Sigmoid colon (tissue), 7 donors: ENCODE measurements around the gene ANGPTL2. TPM values are rescaled to one million over a fixed set of nuclear protein-coding genes. Genes with fewer than 3 reads are reported as not detected.

ENCODE experiments used
- DNase-seq: peaks from one replicate; pipeline ENCODE4 v3.0.0-alpha.2; 2019
- H3K27ac ChIP-seq, 4 donors: fragments of 200-600 bp; sonication (generic); one replicate each; pipeline ENCODE4 v1.5.1; 2016 to 2019; ENCODE audit warnings: mild to moderate bottlenecking in 1 of 4
- H3K27me3 ChIP-seq, 3 donors: fragments of 200-600 bp; sonication (generic); one replicate each; pipeline ENCODE4 v1.5.1; 2019; ENCODE audit warnings: mild to moderate bottlenecking in 1 of 3
- H3K36me3 ChIP-seq, 4 donors: fragments of 200-600 bp; sonication (generic); one replicate each; pipeline ENCODE4 v1.5.1; 2016 to 2019
- H3K4me1 ChIP-seq, 4 donors: fragments of 200-600 bp; sonication (generic); one replicate each; pipeline ENCODE4 v1.5.1; 2017 to 2019
- H3K4me3 ChIP-seq, 4 donors: fragments of 200-600 bp; sonication (generic); one replicate each; pipeline ENCODE4 v1.5.1; 2017 to 2019; ENCODE audit warnings: mild to moderate bottlenecking in 2 of 4, moderate library complexity in 1 of 4
- H3K9me3 ChIP-seq, 4 donors: fragments of 200-600 bp in 3 of 4; sonication (generic) in 3 of 4; one replicate each; pipeline versions ENCODE4 v1.5.1 to v1.6.1; 2013 to 2019
- EP300 ChIP-seq, 4 donors: sonication (generic); formaldehyde crosslinking; IDR thresholded peaks; one replicate each; pipeline ENCODE4 v1.6.1; 2017; ENCODE audit warnings: antibody characterized with exemption in 4 of 4
- POLR2A ChIP-seq, 2 donors: fragments of 450-650 bp; IDR thresholded peaks; one replicate each; pipeline ENCODE4 v1.6.1; 2016; ENCODE audit warnings: antibody characterized with exemption in 2 of 2, mild to moderate bottlenecking in 2 of 2, moderate library complexity in 2 of 2
- POLR2AphosphoS5 ChIP-seq, 4 donors: sonication (generic); formaldehyde crosslinking; IDR thresholded peaks; one replicate each; pipeline ENCODE4 v1.6.1; 2017; ENCODE audit warnings: antibody characterized with exemption in 4 of 4
- WGBS, 2 donors: extraction: QIAGEN DNeasy Blood & Tissue Kit; methylation state at CpG; one replicate each; pipeline ENCODE4 v1.1.7; 2013; 5-methylcytosine and 5-hydroxymethylcytosine counted together
- intact Hi-C: fragments of 100-400 bp; cut with DNase I; formaldehyde crosslinking; loops from one replicate; pipeline ENCODE4 v1.15.1; 2023
- polyA plus RNA-seq, 3 donors: library from polyadenylated mRNA; stranded (reverse); fragments of 200-250 nt; gene quantifications; one replicate each; pipeline ENCODE4 v1.2.3, GENCODE V29; 2013
- total RNA-seq, 4 donors: library from RNA; depleted of rRNA; stranded (reverse); fragments of >200 nt; gene quantifications; one replicate each; pipeline ENCODE4 v1.1.0, GENCODE V29; 2016
- TF ChIP-seq, protein P1 (sequence below), 4 experiments: fragments of 450-650 bp in 3 of 4; fragments of 200-600 bp in 1 of 4; IDR thresholded peaks; one replicate each; pipeline ENCODE4 v1.5.1; 2016 to 2019; ENCODE audit warnings: antibody characterized with exemption in 4 of 4, mild to moderate bottlenecking in 3 of 4, moderate library complexity in 2 of 4
- donor health status: healthy with polysubstance abuse.
- donor health status: Bipolar disorder and iron deficiency.
- donor health status: healthy.

ANGPTL2 gene
- total and polyA plus RNA-seq, 7 donors: 0.69 to 112 (median 50.5) TPM

DNA sequence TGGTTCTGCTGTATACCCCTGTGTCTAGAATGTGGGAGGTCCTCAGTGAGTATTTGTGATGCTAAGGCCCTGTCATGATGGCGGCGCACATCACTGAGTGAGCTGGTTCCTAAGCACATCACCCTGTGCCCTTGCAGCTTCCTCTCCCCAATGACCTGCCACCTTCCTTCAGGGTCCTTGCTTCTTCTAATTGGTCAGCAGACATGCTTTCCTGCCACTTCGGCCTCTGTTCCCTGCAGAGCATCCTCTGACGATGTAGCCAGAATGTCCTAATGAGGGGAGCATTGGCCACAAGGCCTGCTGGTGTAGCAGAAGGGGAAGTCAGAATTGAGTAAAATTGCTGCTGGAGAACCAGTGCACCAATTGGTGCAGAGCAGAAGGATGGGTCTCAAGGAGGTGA is 31.1 kb upstream of the ANGPTL2 start:
- intact Hi-C loops: no loop called here
- peak; percentile 28 for DNase-seq
- WGBS, 2 donors: 94 to 95% methylated on average over 4 of the region's 4 CpGs
- Histone ChIP-seq H3K9me3 (no peaks in the 10 kb centered on the region), H3K4me1 (peaks cover 0 to 36% (median 19%) of the 10 kb centered on the region in 4 donors), H3K4me3 (no peak overlapping the region), H3K36me3 (no peaks in the 10 kb centered on the region), H3K27me3 (no peaks in the 10 kb centered on the region), H3K27ac (peak overlapping the region in 2 of 4 donors; percentile 88 to 90)
- no peak for TF ChIP-seq POLR2A (IDR thresholded peaks at IDR 0.05)
- no peak for TF ChIP-seq EP300 (IDR thresholded peaks at IDR 0.05)
- TF ChIP-seq, protein P1, sequence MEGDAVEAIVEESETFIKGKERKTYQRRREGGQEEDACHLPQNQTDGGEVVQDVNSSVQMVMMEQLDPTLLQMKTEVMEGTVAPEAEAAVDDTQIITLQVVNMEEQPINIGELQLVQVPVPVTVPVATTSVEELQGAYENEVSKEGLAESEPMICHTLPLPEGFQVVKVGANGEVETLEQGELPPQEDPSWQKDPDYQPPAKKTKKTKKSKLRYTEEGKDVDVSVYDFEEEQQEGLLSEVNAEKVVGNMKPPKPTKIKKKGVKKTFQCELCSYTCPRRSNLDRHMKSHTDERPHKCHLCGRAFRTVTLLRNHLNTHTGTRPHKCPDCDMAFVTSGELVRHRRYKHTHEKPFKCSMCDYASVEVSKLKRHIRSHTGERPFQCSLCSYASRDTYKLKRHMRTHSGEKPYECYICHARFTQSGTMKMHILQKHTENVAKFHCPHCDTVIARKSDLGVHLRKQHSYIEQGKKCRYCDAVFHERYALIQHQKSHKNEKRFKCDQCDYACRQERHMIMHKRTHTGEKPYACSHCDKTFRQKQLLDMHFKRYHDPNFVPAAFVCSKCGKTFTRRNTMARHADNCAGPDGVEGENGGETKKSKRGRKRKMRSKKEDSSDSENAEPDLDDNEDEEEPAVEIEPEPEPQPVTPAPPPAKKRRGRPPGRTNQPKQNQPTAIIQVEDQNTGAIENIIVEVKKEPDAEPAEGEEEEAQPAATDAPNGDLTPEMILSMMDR (IDR thresholded peaks at IDR 0.05): no peak
- no peak for TF ChIP-seq POLR2AphosphoS5 (IDR thresholded peaks at IDR 0.05)

DNA sequence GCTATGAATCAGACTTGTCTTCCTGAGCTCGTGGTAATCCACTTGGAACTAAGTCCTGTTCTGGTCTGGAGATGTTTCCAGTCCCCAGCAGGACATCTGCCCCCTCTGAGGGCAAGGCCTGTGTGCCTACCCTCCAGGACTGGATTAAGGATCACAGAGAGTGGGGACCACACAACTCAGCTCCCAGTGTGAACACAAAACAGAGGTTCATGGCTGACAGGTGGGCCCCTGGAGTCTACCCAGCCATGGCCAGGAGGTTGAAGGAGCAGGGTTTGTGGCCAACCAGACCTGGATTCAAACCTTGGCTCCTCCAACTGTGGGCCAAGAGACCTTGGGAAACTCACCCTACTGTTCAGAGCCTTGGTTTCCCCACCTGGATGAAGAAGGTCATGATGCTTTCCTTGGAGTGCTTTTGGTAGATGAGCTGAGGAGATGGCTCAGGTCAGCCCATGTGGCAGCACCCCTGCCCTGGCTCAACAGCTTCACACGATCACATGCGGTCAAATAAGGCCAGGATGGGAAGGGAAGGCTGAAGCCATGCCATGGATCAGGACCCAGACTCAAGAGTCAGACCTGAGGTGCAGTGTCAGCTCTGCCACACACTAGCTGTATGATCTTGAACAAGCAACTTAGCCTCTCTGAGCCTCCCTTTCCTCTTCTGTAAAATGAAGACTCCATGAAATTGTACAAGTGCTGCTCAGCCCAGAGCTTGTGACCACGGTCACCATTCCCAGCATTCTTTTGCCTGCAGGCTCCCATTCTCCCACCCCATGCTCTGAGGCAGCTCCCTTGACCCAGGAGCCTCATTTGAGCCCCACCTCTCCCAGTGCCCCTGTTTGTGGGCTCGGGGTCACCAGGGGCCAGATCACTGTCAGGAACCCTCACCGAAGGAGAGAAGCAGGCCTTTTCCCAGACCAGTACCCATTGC is 27.3 kb upstream of the ANGPTL2 start:
- Histone ChIP-seq H3K27ac (no peak overlapping the region), H3K36me3 (no peaks in the 10 kb centered on the region), H3K27me3 (no peaks in the 10 kb centered on the region), H3K9me3 (no peaks in the 10 kb centered on the region), H3K4me3 (no peak overlapping the region), H3K4me1 (peaks cover 0 to 22% (median 13%) of the 10 kb centered on the region in 4 donors)
- DNase-seq: peak; percentile 27
- intact Hi-C loops: no loop called here
- WGBS, 2 donors: 89 to 95% methylated on average over 6 of the region's 6 CpGs
- TF ChIP-seq POLR2AphosphoS5 (IDR thresholded peaks at IDR 0.05) (no peak), EP300 (IDR thresholded peaks at IDR 0.05) (no peak), POLR2A (IDR thresholded peaks at IDR 0.05) (no peak)
- TF ChIP-seq, protein P1 (IDR thresholded peaks at IDR 0.05): no peak

DNA sequence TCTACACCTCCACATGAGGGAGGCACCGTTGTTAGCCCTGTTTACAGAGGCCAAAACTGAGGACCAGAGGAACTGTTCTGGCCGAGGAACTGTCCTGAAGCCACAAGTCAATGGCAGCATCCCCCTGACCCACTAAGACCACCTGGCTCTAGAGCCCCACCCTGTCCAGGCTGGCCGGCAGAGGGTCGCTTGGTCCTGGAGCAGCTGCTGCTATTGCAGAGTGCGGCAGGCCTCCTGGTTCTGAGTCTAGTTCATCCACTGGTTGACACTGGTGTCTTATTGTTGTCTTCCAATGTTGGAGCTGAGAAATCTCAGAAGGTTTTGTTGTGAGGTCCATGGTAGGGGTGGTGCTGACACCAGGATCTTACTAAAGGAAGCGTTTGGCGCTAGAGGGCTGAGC is 26.6 kb upstream of the ANGPTL2 start:
- no peaks in the 10 kb centered on the region for H3K9me3 ChIP-seq
- intact Hi-C loops: no loop called here
- H3K36me3 ChIP-seq: no peaks in the 10 kb centered on the region
- H3K27me3 ChIP-seq: no peaks in the 10 kb centered on the region
- H3K27ac ChIP-seq: no peak overlapping the region
- H3K4me3 ChIP-seq: no peak overlapping the region
- TF ChIP-seq POLR2AphosphoS5 (IDR thresholded peaks at IDR 0.05) (no peak), POLR2A (IDR thresholded peaks at IDR 0.05) (no peak), EP300 (IDR thresholded peaks at IDR 0.05) (no peak)
- TF ChIP-seq, protein P1 (IDR thresholded peaks at IDR 0.05): no peak
- H3K4me1 ChIP-seq: peaks cover 0 to 17% (median 10%) of the 10 kb centered on the region in 4 donors
- DNase-seq: peak; percentile 56
- 96 to 97% methylated on average over 7 of the region's 7 CpGs for WGBS, 2 donors

- DNase-seq: no peak
- WGBS, 2 donors: 94 to 96% methylated on average over 5 of the region's 5 CpGs
- no peaks in the 10 kb centered on the region for H3K36me3 ChIP-seq
- intact Hi-C loops: no loop called here
- no peak overlapping the region for H3K27ac ChIP-seq
- no peaks in the 10 kb centered on the region for H3K27me3 ChIP-seq
- TF ChIP-seq EP300 (IDR thresholded peaks at IDR 0.05): no peak
- TF ChIP-seq POLR2A (IDR thresholded peaks at IDR 0.05): no peak
- TF ChIP-seq, protein P1 (IDR thresholded peaks at IDR 0.05): no peak
- no peak for TF ChIP-seq POLR2AphosphoS5 (IDR thresholded peaks at IDR 0.05)
- H3K4me1 ChIP-seq: peaks cover 0 to 13% (median 7%) of the 10 kb centered on the region in 4 donors
- no peaks in the 10 kb centered on the region for H3K9me3 ChIP-seq
- H3K4me3 ChIP-seq: no peak overlapping the region
Observed at GRCh38 chr9:127148014-127148413, 25.6 kb upstream of the ANGPTL2 start.
